Esophagus squamous epithelium (tissue), 4 donors: ENCODE data around the gene TLR6.

Source experiments
- CTCF ChIP-seq, 6 experiments: fragments of 450-650 bp in 4 of 6; fragments of 200-600 bp in 2 of 6; sonication (generic) in 2 of 6; IDR thresholded peaks; one replicate each; pipeline ENCODE4 v1.5.1; 2016 to 2019; ENCODE audit warnings: antibody characterized with exemption in 6 of 6, mild to moderate bottlenecking in 4 of 6, moderate library complexity in 4 of 6
- POLR2A ChIP-seq, 4 donors: fragments of 450-650 bp; IDR thresholded peaks; one replicate each; pipeline ENCODE4 v1.6.1; 2017; ENCODE audit warnings: antibody characterized with exemption in 4 of 4, mild to moderate bottlenecking in 4 of 4, moderate library complexity in 3 of 4

- TF ChIP-seq CTCF (IDR thresholded peaks at IDR 0.05) (no peak), POLR2A (IDR thresholded peaks at IDR 0.05) (no peak)
Measured at GRCh38 chr4:38829237-38829636, 27.4 kb downstream of the TLR6 start.
